HCT116 (cell line): ENCODE data around the gene RHCG. TPM values are rescaled to one million over a fixed set of nuclear protein-coding genes. Genes with fewer than 3 reads are reported as not detected.
A peak's percentile ranks its signal among the peaks of the same experiment; 100 is the strongest.

Source experiments
- ATAC-seq: fragments of 200-7000 bp; cut with Tn5 transposase; 2 replicates; pipeline ENCODE4 v1.9.1; 2020; ENCODE audit warnings: mild to moderate bottlenecking, moderate library complexity
- BruUV-seq: library from RNA; stranded (reverse); fragments of 400-500 nt; replicated peaks from 2 replicates; lab custom pipeline; 2021; lab: Mats Ljungman, UMichigan
- CTCF ChIA-PET: fragments of 300-600 bp; sonication (Branson Sonifier 250); formaldehyde crosslinking; loops from one replicate; lab custom pipeline; 2021; ENCODE audit warnings: antibody characterized with exemption; lab: Charles Lee
- POLR2A ChIA-PET: fragments of 300-600, 350-600 bp; sonication (Branson Sonifier 250); formaldehyde crosslinking; loops from one replicate; lab custom pipeline; 2021; ENCODE audit warnings: antibody characterized with exemption; lab: Charles Lee
- RAD21 ChIA-PET, 2 experiments: fragments of 300-600 bp; sonication (Branson Sonifier 250); formaldehyde crosslinking; loops; one replicate each; lab custom pipeline; 2023; ENCODE audit warnings: low total read pairs in 2 of 2; ENCODE audit not compliant: uncharacterized antibody in 2 of 2, unreplicated experiment in 2 of 2, low non-redundant PET in 1 of 2; lab: Charles Lee
- DNase-seq: peaks from one replicate; pipeline ENCODE4 v3.0.0-alpha.2; 2010; ENCODE audit warnings: low read depth, low spot score
- H2AFZ ChIP-seq: fragments of 200-600 bp; shearing (Covaris generic), sonication (generic); 2 replicates; pipeline ENCODE4 v1.6.1; 2017; ENCODE audit warnings: low read depth, mixed run types, mixed read lengths, antibody characterized with exemption, low read length; ENCODE audit not compliant: poor library complexity, severe bottlenecking
- H3K27ac ChIP-seq: 2 replicates; pipeline ENCODE4 v1.5.1; 2012; ENCODE audit warnings: low read depth, low read length
- H3K27me3 ChIP-seq: fragments of 200-600 bp; sonication (generic); 2 replicates; pipeline ENCODE4 v1.6.1; 2016; ENCODE audit warnings: mixed run types, low read length, mixed read lengths; ENCODE audit not compliant: insufficient read depth
- H3K36me3 ChIP-seq, 2 experiments: fragments of 200-500 bp in 1 of 2; fragments of 200-600 bp in 1 of 2; sonication (Bioruptor generic) in 1 of 2; sonication (generic) in 1 of 2; 2 replicates each; pipeline versions ENCODE4 v1.5.1 to v1.6.1; 2014 to 2016; ENCODE audit warnings: low read length in 2 of 2, inconsistent platforms in 1 of 2, mixed read lengths in 1 of 2, mixed run types in 1 of 2; ENCODE audit not compliant: insufficient read depth in 2 of 2, control insufficient read depth in 1 of 2
- H3K4me1 ChIP-seq, 2 experiments: fragments of 200-600 bp in 1 of 2; sonication (generic) in 1 of 2; 2 replicates each; pipeline versions ENCODE4 v1.5.1 to v1.6.1; 2012 to 2017; ENCODE audit warnings: low read length in 2 of 2, inconsistent platforms in 1 of 2, mild to moderate bottlenecking in 1 of 2, mixed read lengths in 1 of 2, mixed run types in 1 of 2, moderate library complexity in 1 of 2; ENCODE audit not compliant: insufficient read depth in 2 of 2, control insufficient read depth in 1 of 2
- H3K4me2 ChIP-seq: fragments of 200-600 bp; sonication (generic); 2 replicates; pipeline ENCODE4 v1.6.1; 2017; ENCODE audit warnings: mixed run types, low read length, mixed read lengths
- H3K4me3 ChIP-seq, 2 experiments: fragments of 200-600 bp in 1 of 2; sonication (generic) in 1 of 2; replicated peaks in 1 of 2; 2 replicates each; pipeline ENCODE4 v1.5.1; 2011 to 2016; ENCODE audit warnings: low read length in 2 of 2, control low read depth in 1 of 2, low read depth in 1 of 2, mild to moderate bottlenecking in 1 of 2, mixed read lengths in 1 of 2, mixed run types in 1 of 2
- H3K79me2 ChIP-seq: fragments of 200-600 bp; sonication (generic); 2 replicates; pipeline ENCODE4 v1.6.1; 2017; ENCODE audit warnings: mild to moderate bottlenecking, mixed run types, low read length, moderate library complexity, mixed read lengths; ENCODE audit not compliant: insufficient read depth
- H3K9ac ChIP-seq: fragments of 200-600 bp; sonication (generic); 2 replicates; pipeline ENCODE4 v1.6.1; 2016; ENCODE audit warnings: low read length, mixed read lengths
- H3K9me2 ChIP-seq: fragments of 200-600 bp; sonication (generic), shearing (Covaris generic); 2 replicates; pipeline ENCODE4 v1.6.1; 2017; ENCODE audit warnings: mixed run types, mild to moderate bottlenecking, moderate library complexity; ENCODE audit not compliant: insufficient read depth
- H3K9me3 ChIP-seq, 2 experiments: fragments of 200-500 bp in 1 of 2; fragments of 200-600 bp in 1 of 2; sonication (Bioruptor generic) in 1 of 2; sonication (generic) in 1 of 2; 2 replicates each; pipeline ENCODE4 v1.6.1; 2014 to 2017; ENCODE audit warnings: low read length in 2 of 2, mixed read lengths in 2 of 2, inconsistent platforms in 1 of 2, low read depth in 1 of 2, mild to moderate bottlenecking in 1 of 2, mixed run types in 1 of 2, moderate library complexity in 1 of 2; ENCODE audit not compliant: control insufficient read depth in 1 of 2, insufficient read depth in 1 of 2
- H4K20me1 ChIP-seq: fragments of 200-600 bp; sonication (generic), shearing (Covaris generic); 2 replicates; pipeline ENCODE4 v1.6.1; 2017; ENCODE audit warnings: mixed run types, mild to moderate bottlenecking, moderate library complexity; ENCODE audit not compliant: insufficient read depth
- CEBPB ChIP-seq: IDR thresholded peaks from 2 replicates; pipeline ENCODE4 v1.6.1; 2012; ENCODE audit warnings: low read depth
- CTCF ChIP-seq, 3 experiments: fragments of 200-600 bp in 1 of 3; sonication (generic) in 1 of 3; IDR thresholded peaks in 2 of 3; conservative IDR thresholded peaks in 1 of 3; 2 replicates each; pipeline ENCODE4 v1.5.1; 2012 to 2017; ENCODE audit warnings: low read depth in 2 of 3, low read length in 2 of 3, antibody characterized with exemption in 1 of 3, borderline replicate concordance in 1 of 3, control low read depth in 1 of 3, mild to moderate bottlenecking in 1 of 3, mixed read lengths in 1 of 3, mixed run types in 1 of 3, moderate library complexity in 1 of 3; ENCODE audit not compliant: insufficient read depth in 1 of 3
- EGR1 ChIP-seq: IDR thresholded peaks from 2 replicates; pipeline ENCODE4 v1.6.1; 2012; ENCODE audit warnings: low read depth
- POLR2A ChIP-seq: IDR thresholded peaks from 2 replicates; pipeline ENCODE4 v1.7.0; 2011; ENCODE audit warnings: borderline replicate concordance; ENCODE audit not compliant: insufficient read depth, insufficient read length; ENCODE audit errors: extremely low read depth
- REST ChIP-seq: IDR thresholded peaks from 2 replicates; pipeline ENCODE4 v1.6.1; 2012; ENCODE audit warnings: low read depth
- SIN3A ChIP-seq: IDR thresholded peaks from 2 replicates; pipeline ENCODE4 v1.6.1; 2012; ENCODE audit warnings: low read depth
- SRF ChIP-seq: IDR thresholded peaks from 2 replicates; pipeline ENCODE4 v1.6.1; 2012; ENCODE audit warnings: low read depth
- TCF7L2 ChIP-seq: IDR thresholded peaks from 2 replicates; pipeline ENCODE4 v1.7.0; 2011; ENCODE audit warnings: borderline replicate concordance, inconsistent platforms; ENCODE audit not compliant: insufficient read depth, insufficient read length; ENCODE audit errors: extremely low read depth
- YY1 ChIP-seq: IDR thresholded peaks from 2 replicates; pipeline ENCODE4 v1.6.1; 2011; ENCODE audit warnings: low read length, low read depth, moderate library complexity, mild to moderate bottlenecking; ENCODE audit not compliant: insufficient replicate concordance; ENCODE audit errors: extremely low read depth
- ZFX ChIP-seq: fragments of 450-650 bp; IDR thresholded peaks from 2 replicates; pipeline ENCODE4 v1.6.1; 2017
- intact Hi-C: fragments of 100-400 bp; cut with micrococcal nuclease; formaldehyde crosslinking; loops from 2 replicates; pipeline ENCODE4 v1.10.0; 2022
- total RNA-seq: library from RNA; stranded (reverse); gene quantifications from one replicate; pipeline ENCODE4 v1.2.1, GENCODE V29; 2021; ENCODE audit not compliant: unreplicated experiment

Gene RHCG
- total RNA-seq, 1 experiment from 2014 or later, result not detected

GRCh38 chr15:89514596-89515406 lies 18.4 kb upstream of the RHCG start:
- H3K36me3 ChIP-seq, result no peaks in the 10 kb centered on the region
- peaks cover 0 to 3% of the 10 kb centered on the region in 2 experiments; a peak in 1 of 4 replicates for H3K4me1 ChIP-seq
- H3K79me2 ChIP-seq, result no peaks in the 10 kb centered on the region
- H3K27ac ChIP-seq, result no peak overlapping the region
- no peaks in the 10 kb centered on the region for H4K20me1 ChIP-seq
- no peaks in the 10 kb centered on the region for H3K9me2 ChIP-seq
- no peak overlapping the region for H2AFZ ChIP-seq
- ChIA-PET POLR2A (interaction anchor here (0.9 kb wide), 1 partner anchor 27 kb away, joined by 3 read pairs; no protein-coding TSS in a partner anchor), RAD21 (no interaction called here), CTCF (no interaction called here)
- no peak for ATAC-seq
- 0 out of 2 replicates have a peak, but pooled peaks cover 3% of the 10 kb centered on the region for H3K27me3 ChIP-seq
- H3K9me3 ChIP-seq, result no peaks in the 10 kb centered on the region
- intact Hi-C loops, result no loop called here
- no peak for DNase-seq
- no TSS peak for BruUV-seq
- no peak overlapping the region for H3K4me2 ChIP-seq
- no peak overlapping the region for H3K4me3 ChIP-seq
- no peak overlapping the region for H3K9ac ChIP-seq
- peak; percentile 50 for TF ChIP-seq CEBPB
- no peak for TF ChIP-seq SRF
- TF ChIP-seq, all 23 proteins: peak for 1

- POLR2A ChIA-PET, result no interaction called here
- no peak overlapping the region for H3K4me3 ChIP-seq
- CTCF ChIA-PET, result no interaction called here
- H3K9ac ChIP-seq, result no peak overlapping the region
- H3K27me3 ChIP-seq, result 0 out of 2 replicates have a peak, but pooled peaks cover 3% of the 10 kb centered on the region
- H3K27ac ChIP-seq, result no peak overlapping the region
- H3K79me2 ChIP-seq, result no peaks in the 10 kb centered on the region
- DNase-seq, result no peak
- peaks cover 0 to 3% of the 10 kb centered on the region in 2 experiments; a peak in 1 of 4 replicates for H3K4me1 ChIP-seq
- H2AFZ ChIP-seq, result no peak overlapping the region
- H4K20me1 ChIP-seq, result no peaks in the 10 kb centered on the region
- ATAC-seq, result no peak
- H3K9me3 ChIP-seq, result no peaks in the 10 kb centered on the region
- intact Hi-C loops, result no loop called here
- BruUV-seq, result no TSS peak
- no peaks in the 10 kb centered on the region for H3K9me2 ChIP-seq
- RAD21 ChIA-PET, result no interaction called here
- no peaks in the 10 kb centered on the region for H3K36me3 ChIP-seq
- no peak overlapping the region for H3K4me2 ChIP-seq
- TF ChIP-seq CEBPB (no peak), TCF7L2 (no peak), CTCF (IDR thresholded peaks at IDR 0.05 in 2 of 3, conservative IDR thresholded peaks at IDR 0.05 in 1 of 3; ENCODE audit: borderline replicate concordance in 1 of 3, insufficient read depth in 1 of 3, low read depth in 2 of 3, low read length in 2 of 3) (no peak), POLR2A (no peak), EGR1 (no peak), ZFX (no peak), YY1 (no peak), REST (no peak), SIN3A (no peak)
Measured at GRCh38 chr15:89514186-89514585, 17.8 kb upstream of the RHCG start.
